Epithelial cell of esophagus (primary cell): ENCODE results near the gene GNAT3.
A peak's percentile ranks its signal among the peaks of the same experiment; 100 is the strongest.

Experiments
- DNase-seq: peaks from one replicate; pipeline ENCODE4 v3.0.0; 2010; ENCODE audit warnings: low read depth
- H3K4me3 ChIP-seq: 2 replicates; pipeline ENCODE4 v1.5.1; 2011; ENCODE audit warnings: mild to moderate bottlenecking, low read length, control low read depth
- TF ChIP-seq, protein P1 (sequence below): IDR thresholded peaks from 2 replicates; pipeline ENCODE4 v1.5.1; 2011; ENCODE audit warnings: low read depth, mild to moderate bottlenecking, low read length, control low read depth, inconsistent platforms; ENCODE audit not compliant: insufficient read depth; ENCODE audit errors: missing control alignments

GNAT3 gene

DNA sequence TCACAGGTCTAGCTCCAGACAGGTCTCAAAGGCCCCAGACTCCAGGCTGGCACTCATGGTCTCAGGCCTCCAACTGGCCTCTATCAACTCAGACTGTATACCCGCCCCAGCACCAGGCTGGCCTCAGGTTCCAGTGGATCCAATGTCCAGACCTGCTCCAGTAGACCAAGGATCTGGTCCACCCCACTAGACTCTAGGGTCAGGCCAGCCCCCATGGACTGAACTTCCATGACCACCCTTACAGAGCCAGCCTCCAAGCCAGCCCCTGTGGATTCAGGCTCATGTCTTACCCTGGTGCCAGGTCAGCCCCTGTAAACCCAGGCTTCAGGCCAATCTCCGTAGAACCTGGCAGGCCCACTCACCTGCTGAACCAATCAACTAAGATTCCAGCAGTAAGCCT is 16.8 kb upstream of the GNAT3 start:
- H3K4me3 ChIP-seq = no peak overlapping the region
- no peak for DNase-seq
- TF ChIP-seq, protein P1, sequence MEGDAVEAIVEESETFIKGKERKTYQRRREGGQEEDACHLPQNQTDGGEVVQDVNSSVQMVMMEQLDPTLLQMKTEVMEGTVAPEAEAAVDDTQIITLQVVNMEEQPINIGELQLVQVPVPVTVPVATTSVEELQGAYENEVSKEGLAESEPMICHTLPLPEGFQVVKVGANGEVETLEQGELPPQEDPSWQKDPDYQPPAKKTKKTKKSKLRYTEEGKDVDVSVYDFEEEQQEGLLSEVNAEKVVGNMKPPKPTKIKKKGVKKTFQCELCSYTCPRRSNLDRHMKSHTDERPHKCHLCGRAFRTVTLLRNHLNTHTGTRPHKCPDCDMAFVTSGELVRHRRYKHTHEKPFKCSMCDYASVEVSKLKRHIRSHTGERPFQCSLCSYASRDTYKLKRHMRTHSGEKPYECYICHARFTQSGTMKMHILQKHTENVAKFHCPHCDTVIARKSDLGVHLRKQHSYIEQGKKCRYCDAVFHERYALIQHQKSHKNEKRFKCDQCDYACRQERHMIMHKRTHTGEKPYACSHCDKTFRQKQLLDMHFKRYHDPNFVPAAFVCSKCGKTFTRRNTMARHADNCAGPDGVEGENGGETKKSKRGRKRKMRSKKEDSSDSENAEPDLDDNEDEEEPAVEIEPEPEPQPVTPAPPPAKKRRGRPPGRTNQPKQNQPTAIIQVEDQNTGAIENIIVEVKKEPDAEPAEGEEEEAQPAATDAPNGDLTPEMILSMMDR = no peak

- no peak for DNase-seq
- H3K4me3 ChIP-seq = no peak overlapping the region
- TF ChIP-seq, protein P1 = no peak
Measured at GRCh38 chr7:80526472-80526871, 14.6 kb upstream of the GNAT3 start.

GRCh38 chr7:80524693-80525092 is 12.8 kb upstream of the GNAT3 start:
- H3K4me3 ChIP-seq = no peak overlapping the region
- TF ChIP-seq, protein P1 = no peak
- DNase-seq = no peak

GRCh38 chr7:80521809-80522208 is 9.9 kb upstream of the GNAT3 start:
- peak; percentile 51 for DNase-seq
- TF ChIP-seq, protein P1 = no peak
- no peak overlapping the region for H3K4me3 ChIP-seq

GRCh38 chr7:80520199-80520598 is 8.3 kb upstream of the GNAT3 start:
- TF ChIP-seq, protein P1 = no peak
- peak; percentile 70 for DNase-seq

GRCh38 chr7:80517282-80517747 is 5.5 kb upstream of the GNAT3 start:
- no peak for DNase-seq
- TF ChIP-seq, protein P1 = no peak
- no peak overlapping the region for H3K4me3 ChIP-seq

More at GRCh38 chr7:80520199-80520598, 8.3 kb upstream of the GNAT3 start:
- H3K4me3 ChIP-seq = no peak overlapping the region

DNA sequence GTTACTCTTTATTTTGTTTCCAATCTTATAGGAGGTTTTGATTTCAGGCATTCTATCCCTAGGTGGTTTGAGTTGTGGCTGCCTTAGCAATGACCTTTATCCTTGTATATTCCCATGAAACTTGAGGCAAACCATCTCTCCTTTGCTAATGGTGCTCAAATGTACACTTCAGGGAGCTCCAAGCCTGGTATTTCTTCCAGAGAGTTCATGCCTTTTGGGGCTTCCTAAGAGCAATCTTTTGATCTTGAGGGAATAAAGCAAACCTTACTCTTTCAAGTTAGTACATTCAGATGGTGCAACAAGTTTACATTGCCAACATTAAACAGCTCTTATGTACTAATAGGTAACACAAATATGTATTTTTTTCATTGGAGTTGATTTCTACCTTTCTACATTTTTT is 3.4 kb upstream of the GNAT3 start:
- TF ChIP-seq, protein P1 = no peak
- H3K4me3 ChIP-seq = no peak overlapping the region
- no peak for DNase-seq
